PC-9 (cell line): ENCODE measurements around the gene ENAH. TPM values are rescaled to one million over a fixed set of nuclear protein-coding genes. Genes with fewer than 3 reads are reported as not detected.
"Not testable (repeated sequence)": the region's sequence is repeated elsewhere in the genome, so short reads cannot be mapped to it uniquely, and the experiment has no call there.

Experiments used
- BruUV-seq: library from RNA; stranded (reverse); fragments of 400-500 nt; replicated peaks from 2 replicates; lab custom pipeline; 2021; lab: Mats Ljungman, UMichigan
- CTCF ChIA-PET: fragments of 300-600 bp; sonication (Branson Sonifier 250); formaldehyde crosslinking; loops from one replicate; lab custom pipeline; 2022; ENCODE audit warnings: antibody characterized with exemption; lab: Charles Lee
- POLR2A ChIA-PET: fragments of 300-600 bp; sonication (Branson Sonifier 250); formaldehyde crosslinking; loops from one replicate; lab custom pipeline; 2022; ENCODE audit warnings: antibody characterized with exemption; ENCODE audit not compliant: unreplicated experiment; lab: Charles Lee
- DNase-seq, 2 experiments: peaks; one replicate each; pipeline versions ENCODE4 v3.0.0 to v3.0.0-alpha.2; 2015 to 2022; ENCODE audit warnings: mixed read lengths in 1 of 2
- H2AFZ ChIP-seq: fragments of 200-600 bp; sonication (generic); 2 replicates; pipeline ENCODE4 v1.8.1; 2017; ENCODE audit warnings: antibody characterized with exemption
- H3F3A ChIP-seq: fragments of 200-600 bp; sonication (generic); 2 replicates; pipeline ENCODE4 v1.8.1; 2017; ENCODE audit warnings: antibody characterized with exemption, mild to moderate bottlenecking, low read depth; ENCODE audit not compliant: insufficient read depth
- H3K27ac ChIP-seq: fragments of 200-600 bp; sonication (generic); 2 replicates; pipeline ENCODE4 v1.6.1; 2016; ENCODE audit warnings: mixed run types
- H3K27me3 ChIP-seq: fragments of 200-600 bp; sonication (generic); 2 replicates; pipeline ENCODE4 v1.6.1; 2016; ENCODE audit warnings: low read depth, mixed run types; ENCODE audit not compliant: insufficient read depth
- H3K36me3 ChIP-seq: fragments of 200-600 bp; sonication (generic); 2 replicates; pipeline ENCODE4 v1.6.1; 2016; ENCODE audit warnings: low read depth, mixed run types
- H3K4me1 ChIP-seq: fragments of 200-600 bp; sonication (generic); replicated peaks from 2 replicates; pipeline ENCODE4 v1.6.1; 2016; ENCODE audit warnings: mixed run types; ENCODE audit not compliant: insufficient read depth
- H3K4me2 ChIP-seq: fragments of 200-600 bp; sonication (generic); 2 replicates; pipeline ENCODE4 v1.6.1; 2017; ENCODE audit warnings: mixed run types
- H3K4me3 ChIP-seq: fragments of 200-600 bp; sonication (generic); 2 replicates; pipeline ENCODE4 v1.6.1; 2016; ENCODE audit warnings: mixed run types
- H3K79me2 ChIP-seq: fragments of 200-600 bp; sonication (generic); 2 replicates; pipeline ENCODE4 v1.6.1; 2017; ENCODE audit warnings: low read depth, mixed run types
- H3K9me2 ChIP-seq: fragments of 200-600 bp; sonication (generic); 2 replicates; pipeline ENCODE4 v1.8.1; 2017; ENCODE audit warnings: mild to moderate bottlenecking; ENCODE audit not compliant: insufficient read depth
- H3K9me3 ChIP-seq: fragments of 200-600 bp; sonication (generic); 2 replicates; pipeline ENCODE4 v1.8.1; 2016; ENCODE audit warnings: low read depth; ENCODE audit not compliant: insufficient read depth
- H4K20me1 ChIP-seq: fragments of 200-600 bp; sonication (generic); 2 replicates; pipeline ENCODE4 v1.8.1; 2017; ENCODE audit not compliant: insufficient read depth
- CTCF ChIP-seq: fragments of 200-600 bp; sonication (generic); conservative IDR thresholded peaks from 2 replicates; pipeline ENCODE4 v1.6.1; 2017; ENCODE audit warnings: mixed run types, antibody characterized with exemption, mild to moderate bottlenecking, moderate library complexity
- EZH2 ChIP-seq: fragments of 200-600 bp; sonication (generic); IDR thresholded peaks from 2 replicates; pipeline ENCODE4 v1.8.0; 2017; ENCODE audit warnings: antibody characterized with exemption, low read depth
- intact Hi-C: fragments of 100-400 bp; cut with micrococcal nuclease; formaldehyde crosslinking; loops from one replicate; pipeline ENCODE4 v1.10.0; 2022; ENCODE audit not compliant: unreplicated experiment
- total RNA-seq: library from RNA; stranded (reverse); gene quantifications from 2 replicates; pipeline ENCODE4 v1.2.3, GENCODE V29; 2021

ENAH gene
- total RNA-seq, 1 experiment from 2014 or later, result 167 TPM

- POLR2A ChIA-PET, result no interaction called here
- intact Hi-C loops, result no loop called here
- H3K79me2 ChIP-seq, result peaks cover 91% of the 10 kb centered on the region
- H3K9me2 ChIP-seq, result no peaks in the 10 kb centered on the region
- TF ChIP-seq EZH2 (no peak), CTCF (no peak)
- peaks cover 16% of the 10 kb centered on the region; the same call in 1 of the 2 replicates for H3F3A ChIP-seq
- no peaks in the 10 kb centered on the region for H3K4me1 ChIP-seq
- no TSS peak for BruUV-seq
- H3K36me3 ChIP-seq, result 0 out of 2 replicates have a peak, but pooled peaks cover 3% of the 10 kb centered on the region
- no peak for DNase-seq
- CTCF ChIA-PET, result interaction anchor here (0.6 to 0.7 kb wide), 2 partner anchors 111 to 155 kb away, joined by 3 to 4 read pairs; no protein-coding TSS in a partner anchor
- no peak overlapping the region for H3K27ac ChIP-seq
- no peak overlapping the region for H2AFZ ChIP-seq
- H3K27me3 ChIP-seq, result no peaks in the 10 kb centered on the region
- no peak overlapping the region for H3K4me2 ChIP-seq
- H4K20me1 ChIP-seq, result peaks cover 14% of the 10 kb centered on the region
- no peak overlapping the region for H3K4me3 ChIP-seq
- no peaks in the 10 kb centered on the region for H3K9me3 ChIP-seq
Observed at GRCh38 chr1:225629483-225629882, 23.4 kb downstream of the ENAH start.

- H4K20me1 ChIP-seq, H2AFZ ChIP-seq, H3K4me1 ChIP-seq, H3K36me3 ChIP-seq, H3K27ac ChIP-seq, intact Hi-C loops, CTCF ChIA-PET, H3K4me2 ChIP-seq, BruUV-seq, POLR2A ChIA-PET, DNase-seq, H3K9me2 ChIP-seq, H3K27me3 ChIP-seq, H3K4me3 ChIP-seq, H3K9me3 ChIP-seq: not testable (repeated sequence)
- Histone ChIP-seq H3F3A (peaks cover 19% of the 10 kb centered on the region; the same call in 1 of the 2 replicates), H3K79me2 (peaks cover 89% of the 10 kb centered on the region)
Observed at GRCh38 chr1:225628794-225629193, 24.1 kb downstream of the ENAH start.

- Histone ChIP-seq H3K4me2 (no peak overlapping the region), H3F3A (peaks cover 16% of the 10 kb centered on the region; the same call in 1 of the 2 replicates), H3K79me2 (peaks cover 92% of the 10 kb centered on the region), H3K27me3 (no peaks in the 10 kb centered on the region), H4K20me1 (peaks cover 5% of the 10 kb centered on the region; the same call in 1 of the 2 replicates), H2AFZ (no peak overlapping the region), H3K9me3 (no peaks in the 10 kb centered on the region; the same call in 1 of the 2 replicates), H3K4me3 (no peak overlapping the region), H3K36me3 (0 out of 2 replicates have a peak, but pooled peaks cover 3% of the 10 kb centered on the region), H3K4me1 (no peaks in the 10 kb centered on the region), H3K27ac (no peak overlapping the region), H3K9me2 (no peaks in the 10 kb centered on the region)
- DNase-seq, result no peak
- POLR2A ChIA-PET, result no interaction called here
- intact Hi-C loops, result loop anchor here (2.0 kb wide), 1 partner anchor 17 kb away; no protein-coding TSS in a partner anchor
- CTCF ChIA-PET, result interaction anchor here (1.8 kb wide), 1 partner anchor 141 kb away, joined by 5 read pairs; no protein-coding TSS in a partner anchor
- TF ChIP-seq CTCF (no peak), EZH2 (no peak)
- no TSS peak for BruUV-seq
Observed at GRCh38 chr1:225627304-225627947, 25.5 kb downstream of the ENAH start.
